Renal cortex interstitium (tissue), 11 donors: ENCODE data around the gene SLC2A9. TPM values are rescaled to one million over a fixed set of nuclear protein-coding genes. Genes with fewer than 3 reads are reported as not detected.

Experiments
- DNase-seq, 11 donors: peaks; one replicate each; pipeline ENCODE4 v3.0.0-alpha.2; 2013; ENCODE audit warnings: low read depth in 9 of 11, low spot score in 4 of 11; ENCODE audit errors: extremely low read depth in 1 of 11
- polyA plus RNA-seq, 3 donors: library from polyadenylated mRNA; unstranded; fragments of 120-200 nt; gene quantifications; one replicate each; pipeline ENCODE4 v1.2.1, GENCODE V29; 2013; ENCODE audit not compliant: insufficient read length in 3 of 3

SLC2A9 gene
- polyA plus RNA-seq, 3 donors, result 10.0 to 11.1 (median 10.8) TPM

DNA sequence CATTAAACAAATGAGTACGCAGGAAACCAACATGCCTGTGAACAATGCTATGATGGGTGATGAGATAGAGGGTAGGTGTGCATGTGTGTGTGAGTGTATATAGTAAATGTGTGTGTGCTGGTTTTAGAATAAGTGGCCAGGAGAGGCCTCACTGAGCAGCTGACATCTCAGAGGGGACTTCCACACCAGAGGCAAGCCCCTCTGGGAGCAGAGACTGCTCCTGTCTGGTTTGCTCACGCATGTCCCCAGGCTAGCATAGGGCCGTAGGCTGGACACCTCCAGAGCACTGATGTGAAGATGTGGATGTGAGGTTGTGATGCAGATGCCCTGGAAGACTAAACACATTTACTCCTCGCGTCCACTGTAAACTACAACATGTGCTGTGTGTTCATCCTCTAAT is 135.3 kb downstream of the SLC2A9 start:
- no peak for DNase-seq

- DNase-seq, result no peak
Observed at GRCh38 chr4:9880406-9881197, 140.7 kb downstream of the SLC2A9 start.

DNA sequence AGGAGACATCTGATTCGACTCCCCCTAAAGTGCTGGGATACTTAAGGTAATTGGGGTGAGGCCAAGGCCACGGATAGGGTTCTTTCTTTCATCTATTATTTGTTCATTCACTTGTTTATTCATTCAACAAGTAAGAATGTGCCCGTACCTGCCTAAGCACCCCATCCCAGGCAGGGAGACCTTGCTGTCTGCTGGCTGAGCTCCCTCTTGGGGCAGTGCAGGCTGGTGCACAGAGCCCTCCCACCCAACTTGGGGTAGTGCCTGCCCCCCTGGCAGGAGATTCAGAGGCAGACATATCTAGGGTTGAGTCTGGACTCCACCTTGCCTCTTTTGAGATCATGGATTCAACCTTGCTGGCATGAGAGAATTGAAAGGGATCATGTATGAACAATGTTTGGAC is 144.2 kb downstream of the SLC2A9 start:
- DNase-seq, result no peak

GRCh38 chr4:9875516-9875915 is 145.8 kb downstream of the SLC2A9 start:
- no peak for DNase-seq

DNA sequence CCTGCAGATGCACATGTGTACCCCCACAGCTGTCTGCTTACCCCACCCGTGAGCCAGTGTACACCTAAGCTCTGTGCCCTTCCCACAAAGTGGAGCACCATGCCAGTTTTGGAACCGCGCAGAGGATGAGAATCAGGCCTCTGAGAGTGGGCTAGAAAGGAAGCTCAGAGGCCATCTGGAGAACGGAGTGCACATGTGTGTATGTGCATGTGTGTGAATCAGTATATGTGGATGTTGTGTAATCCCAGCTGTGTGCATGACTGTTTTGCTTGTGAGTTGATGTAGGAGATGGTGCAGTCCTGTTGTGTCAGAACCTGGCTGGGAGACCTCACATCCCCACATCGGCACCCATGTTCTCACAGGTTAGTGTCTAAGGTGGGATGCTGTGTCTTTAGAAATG is 146.9 kb downstream of the SLC2A9 start:
- DNase-seq, result no peak

- no peak for DNase-seq
Observed at GRCh38 chr4:9870165-9870790, 151.0 kb downstream of the SLC2A9 start.

DNA sequence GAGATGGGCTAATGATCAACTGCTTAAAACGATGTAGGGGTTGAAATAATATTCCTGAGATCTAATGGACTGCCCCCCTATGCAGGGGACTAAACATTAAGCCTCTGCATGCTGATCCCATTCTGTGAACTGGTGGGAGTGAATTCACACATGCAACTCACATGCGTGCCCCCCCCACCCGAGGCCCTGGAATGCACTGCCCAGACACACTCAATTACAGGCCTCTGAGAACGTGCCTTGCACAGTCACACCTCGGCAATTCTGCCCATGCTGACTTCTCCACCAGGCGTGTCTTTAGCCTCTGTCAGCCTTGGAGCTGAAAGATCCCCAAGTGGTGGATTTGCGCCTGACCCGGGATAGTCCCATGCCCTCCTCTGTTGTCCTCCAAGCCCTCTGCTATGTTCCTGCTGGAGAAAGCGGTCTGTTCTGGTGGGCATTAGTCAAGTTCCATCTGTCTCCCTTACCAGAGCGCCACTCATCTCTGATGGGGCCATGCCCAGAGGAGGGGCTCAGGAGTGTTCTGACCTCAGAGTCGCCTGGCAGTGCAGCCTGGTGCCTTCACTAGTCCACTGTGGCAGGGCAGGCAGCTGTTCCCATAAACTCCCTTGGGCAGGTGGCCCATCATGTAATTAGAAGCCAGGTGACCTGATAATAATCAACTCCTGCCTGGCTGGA is 153.4 kb downstream of the SLC2A9 start:
- DNase-seq, result peak in 9 of 11 donors; percentile 26 to 62 (median 35)

GRCh38 chr4:9866931-9867330 is 154.4 kb downstream of the SLC2A9 start:
- no peak for DNase-seq

DNA sequence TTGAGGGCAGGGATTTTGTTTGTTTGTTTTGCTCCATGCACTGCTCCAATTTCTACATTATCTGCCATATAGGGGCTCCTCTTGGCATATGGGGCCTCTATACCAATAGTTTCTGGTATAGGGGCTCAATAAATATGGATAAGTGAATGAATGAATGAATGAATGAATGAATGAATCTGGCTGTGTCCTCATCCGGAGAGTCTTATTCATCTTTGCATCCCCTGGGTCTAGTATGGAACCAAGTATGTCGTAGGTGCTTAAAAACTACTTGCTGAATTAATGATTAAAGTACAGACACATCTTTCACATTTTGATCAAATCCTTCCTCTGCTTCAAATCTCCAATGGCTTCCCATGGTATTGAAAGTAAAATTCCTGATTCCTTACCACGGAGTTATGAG is 159.7 kb downstream of the SLC2A9 start:
- no peak for DNase-seq

DNA sequence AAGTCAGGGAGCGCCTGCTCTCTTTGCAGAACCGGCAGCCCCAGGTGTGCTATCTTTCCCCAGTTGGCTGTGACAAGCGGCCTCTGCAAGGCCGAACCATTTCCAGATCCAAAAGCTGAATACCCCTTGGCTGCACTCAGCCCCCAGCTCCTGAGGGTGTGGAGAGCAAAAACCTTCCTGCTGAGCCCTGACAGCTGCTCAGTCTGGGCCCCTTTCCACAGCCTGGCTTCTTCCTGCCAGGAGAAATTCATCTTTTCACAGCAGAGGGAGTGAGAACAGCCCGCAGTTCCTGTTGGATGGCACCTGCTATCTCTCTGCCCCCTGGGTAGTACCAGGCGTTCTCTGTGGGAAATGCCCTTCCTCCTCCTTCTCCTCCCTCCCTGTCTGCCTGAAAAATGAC is 161.5 kb downstream of the SLC2A9 start:
- no peak for DNase-seq

GRCh38 chr4:9849538-9849920 is 171.8 kb downstream of the SLC2A9 start:
- DNase-seq, result no peak

DNA sequence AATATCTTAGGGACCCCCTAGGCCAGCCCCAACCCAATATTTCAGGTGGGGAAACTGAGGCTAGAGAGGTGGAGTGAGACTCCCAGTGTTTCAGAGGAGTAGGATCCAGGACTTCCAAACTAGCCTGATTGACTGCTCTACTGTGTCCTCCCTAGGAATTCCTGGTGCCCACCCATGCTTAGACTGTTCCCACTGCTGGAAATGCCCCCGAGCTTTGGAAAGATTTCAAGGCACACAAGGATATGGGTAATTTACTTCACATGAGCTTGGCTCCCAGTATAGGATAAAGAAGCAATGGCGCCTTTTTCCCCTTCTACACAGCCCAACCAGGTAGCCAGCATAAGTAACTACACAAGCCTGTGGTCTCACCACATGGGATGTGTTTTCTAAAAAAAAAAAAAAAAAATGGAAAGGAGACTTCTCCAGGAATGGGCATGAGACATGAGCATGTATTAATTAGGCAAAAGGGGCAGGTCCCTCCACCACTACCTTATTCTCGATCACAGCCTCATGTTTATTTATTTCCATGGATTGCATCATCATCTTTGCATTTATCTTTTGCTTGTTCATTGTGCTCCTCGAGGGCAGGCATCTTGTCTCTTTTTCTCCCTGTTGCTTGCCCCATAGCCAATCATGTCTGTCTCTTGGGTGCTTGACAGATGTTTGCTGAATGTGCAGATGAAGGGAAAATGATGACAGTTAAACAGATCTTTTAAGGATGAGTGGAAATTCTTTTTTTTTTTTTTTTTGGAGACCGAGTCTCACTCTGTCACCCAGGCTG is 173.1 kb downstream of the SLC2A9 start:
- DNase-seq, result peak in 8 of 11 donors; percentile 30 to 76 (median 58)

- no peak for DNase-seq
Observed at GRCh38 chr4:9845791-9846493, 175.4 kb downstream of the SLC2A9 start.

- no peak for DNase-seq
Observed at GRCh38 chr4:9841072-9841471, 180.2 kb downstream of the SLC2A9 start.

DNA sequence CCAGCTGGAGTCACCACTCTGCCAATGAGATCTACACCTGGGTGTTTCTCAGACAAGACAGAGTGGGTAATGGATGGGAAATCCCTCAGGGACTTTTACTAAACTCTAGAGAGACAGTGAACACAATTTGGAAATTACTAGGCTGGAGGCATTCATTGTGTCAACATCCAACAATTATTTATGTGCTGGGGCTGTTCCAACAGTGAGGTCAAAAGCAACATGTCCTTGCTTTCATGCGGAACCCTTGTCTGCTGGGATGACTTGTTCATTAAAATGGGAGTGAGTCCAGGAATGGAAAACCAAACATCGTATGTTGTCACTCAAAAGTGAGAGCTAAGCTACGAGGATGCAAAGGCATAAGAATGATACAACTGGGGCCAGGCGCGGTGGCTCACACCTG is 185.9 kb downstream of the SLC2A9 start:
- DNase-seq, result peak in 2 of 11 donors; percentile 31 to 45

DNA sequence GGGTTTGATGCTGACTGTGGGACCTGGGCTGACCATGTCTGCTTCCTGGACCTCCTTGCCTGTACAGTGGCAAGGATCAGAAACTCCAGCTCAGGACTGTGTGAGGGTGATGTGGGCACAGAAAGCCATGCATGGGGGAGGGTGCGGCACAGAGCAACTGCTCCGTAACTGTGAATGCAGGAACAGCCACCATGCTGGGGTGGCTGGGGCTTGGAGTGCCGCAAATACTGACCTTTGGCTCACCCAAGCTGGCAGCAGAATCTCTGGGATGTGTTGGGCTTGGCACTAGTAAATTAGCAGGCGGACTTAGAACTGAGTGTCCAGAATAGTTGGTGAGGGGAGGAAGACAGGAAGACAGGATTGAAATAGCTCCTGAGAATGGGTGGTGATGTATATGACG is 187.9 kb downstream of the SLC2A9 start:
- no peak for DNase-seq

DNA sequence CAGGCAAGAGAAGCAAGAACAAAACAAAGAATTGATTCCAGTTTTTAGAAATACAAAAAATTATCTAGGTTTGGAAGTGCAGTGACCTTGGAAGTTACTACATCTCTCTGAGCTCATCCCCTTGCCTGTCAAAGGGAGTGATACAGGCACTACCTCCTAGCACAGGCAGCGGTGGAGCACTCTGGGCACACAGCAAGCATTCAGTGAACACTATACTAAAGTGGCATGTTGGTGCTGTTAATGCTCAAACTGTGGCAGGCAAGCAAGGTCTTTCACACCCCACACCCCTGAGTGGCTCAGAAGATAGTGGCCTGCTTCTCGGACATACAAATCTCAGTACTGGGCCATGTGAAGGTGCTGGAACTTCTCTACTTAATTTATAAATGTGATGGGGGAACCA is 188.7 kb downstream of the SLC2A9 start:
- DNase-seq, result no peak

- no peak for DNase-seq
Observed at GRCh38 chr4:9826551-9826950, 194.7 kb downstream of the SLC2A9 start.

DNA sequence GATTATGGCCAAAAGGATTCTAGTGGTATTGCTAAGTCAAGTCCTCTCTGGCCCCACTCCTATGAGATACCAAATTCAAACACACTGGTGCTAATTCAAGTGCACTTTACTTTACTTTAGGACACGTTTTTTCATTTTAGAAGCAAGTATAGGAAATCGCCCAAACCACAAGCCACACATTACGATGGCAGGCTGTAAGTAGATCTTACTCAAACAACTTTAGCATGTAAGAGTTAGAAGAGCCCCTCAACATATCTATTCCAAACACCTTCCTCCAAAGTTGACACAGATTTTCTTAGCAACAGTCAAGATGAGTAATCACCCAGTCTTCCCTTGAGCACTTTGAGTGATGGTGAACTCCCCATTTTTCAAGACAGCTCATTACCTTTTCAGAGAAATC is 196.2 kb downstream of the SLC2A9 start:
- DNase-seq, result no peak
